ENCODE results near the gene GLUL. TPM values are rescaled to one million over a fixed set of nuclear protein-coding genes. Genes with fewer than 3 reads are reported as not detected.

The GLUL gene
- total RNA-seq, 4 donors from 2014 or later: 597 to 1,638 (median 1,035) TPM

DNA sequence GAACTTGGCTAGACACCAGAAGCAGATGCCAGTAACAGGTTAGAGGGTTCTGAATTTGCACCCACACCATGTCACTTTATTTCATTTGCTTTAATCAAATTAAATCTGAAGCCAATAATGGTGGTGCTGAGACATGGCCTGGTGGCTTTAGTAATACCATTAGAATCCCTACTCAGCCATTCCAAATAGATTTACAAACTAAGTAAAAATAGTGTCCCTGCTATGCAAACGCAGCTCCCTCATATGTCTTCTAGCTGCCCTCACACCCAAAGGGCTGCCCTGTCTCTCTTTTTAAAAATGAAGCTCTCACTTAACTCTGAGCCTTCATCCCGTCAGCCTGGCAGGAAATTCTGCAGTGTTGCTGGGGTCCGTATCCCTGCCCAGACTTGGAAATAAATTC is 21.1 kb downstream of the GLUL start:
- H3K4me1 ChIP-seq: peaks cover 0 to 12% (median 0%) of the 10 kb centered on the region in 3 donors
- no peak overlapping the region for H3K27ac ChIP-seq
- DNase-seq: no peak
- no peaks in the 10 kb centered on the region for H3K27me3 ChIP-seq
- no peak overlapping the region for H3K4me3 ChIP-seq
- H3K9me3 ChIP-seq: no peaks in the 10 kb centered on the region
- TF ChIP-seq POLR2A (IDR thresholded peaks at IDR 0.05): no peak
- TF ChIP-seq CTCF (IDR thresholded peaks at IDR 0.05): no peak
- intact Hi-C loops (cut with DNase I): no loop called here
- 56 to 85% methylated on average over 2 to 3 of the region's 3 CpGs for WGBS, 2 donors
- no peaks in the 10 kb centered on the region for H3K36me3 ChIP-seq

GRCh38 chr1:182368903-182369302 is 22.7 kb downstream of the GLUL start:
- no peaks in the 10 kb centered on the region for H3K27me3 ChIP-seq
- TF ChIP-seq POLR2A (IDR thresholded peaks at IDR 0.05): no peak
- no peak for TF ChIP-seq CTCF (IDR thresholded peaks at IDR 0.05)
- peaks cover 0 to 12% (median 0%) of the 10 kb centered on the region in 3 donors for H3K4me1 ChIP-seq
- no peaks in the 10 kb centered on the region for H3K9me3 ChIP-seq
- no peak for DNase-seq
- no peak overlapping the region for H3K4me3 ChIP-seq
- intact Hi-C loops (cut with DNase I): no loop called here
- no peaks in the 10 kb centered on the region for H3K36me3 ChIP-seq
- 63 to 73% methylated on average over 4 of the region's 4 CpGs for WGBS, 2 donors
- no peak overlapping the region for H3K27ac ChIP-seq

DNA sequence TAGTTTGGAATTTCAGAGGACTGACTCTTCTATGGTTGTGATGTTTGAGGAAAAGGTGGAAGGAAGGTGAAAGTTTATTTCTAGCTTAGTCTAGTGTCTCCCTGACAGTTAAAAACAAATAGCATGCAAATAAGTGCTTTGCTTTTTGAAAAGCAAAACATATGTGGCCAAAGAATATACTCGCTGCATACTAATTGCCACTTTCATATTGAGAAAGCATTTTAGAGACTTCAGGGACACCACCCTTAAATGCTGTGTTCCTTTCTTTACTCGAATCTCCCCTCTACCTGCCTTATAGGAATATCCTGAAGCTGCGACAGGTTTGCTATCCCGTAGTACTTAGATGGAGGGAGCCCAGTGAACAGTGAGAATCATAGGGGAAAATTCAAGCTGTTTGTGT is 23.2 kb downstream of the GLUL start:
- Histone ChIP-seq H3K4me1 (peaks cover 0 to 12% (median 0%) of the 10 kb centered on the region in 3 donors), H3K36me3 (no peaks in the 10 kb centered on the region), H3K27ac (no peak overlapping the region), H3K9me3 (no peaks in the 10 kb centered on the region), H3K27me3 (no peaks in the 10 kb centered on the region), H3K4me3 (no peak overlapping the region)
- DNase-seq: no peak
- intact Hi-C loops (cut with DNase I): no loop called here
- TF ChIP-seq POLR2A (IDR thresholded peaks at IDR 0.05) (no peak), CTCF (IDR thresholded peaks at IDR 0.05) (no peak)
- 64 to 71% methylated on average over 4 of the region's 4 CpGs for WGBS, 2 donors

DNA sequence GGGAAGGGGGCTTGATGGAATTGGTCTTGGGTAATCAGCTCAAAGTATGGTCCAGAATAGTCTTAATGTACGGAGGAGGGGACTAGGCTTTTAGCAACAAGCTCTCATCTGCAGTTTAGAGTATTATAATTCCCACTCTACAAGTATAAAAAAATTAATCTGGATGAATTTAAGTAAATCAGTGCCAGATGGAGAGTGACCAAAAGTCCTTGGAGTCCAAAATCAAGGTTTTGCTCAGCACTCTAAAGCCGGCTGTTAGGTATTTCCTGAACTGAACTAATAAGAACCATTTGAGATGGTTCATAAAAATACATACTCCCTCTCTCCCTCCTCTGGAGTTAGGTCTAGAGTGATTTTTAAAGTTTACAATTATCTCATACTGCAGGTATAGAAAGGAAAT is 23.7 kb downstream of the GLUL start:
- no peak for DNase-seq
- no peak overlapping the region for H3K27ac ChIP-seq
- intact Hi-C loops (cut with DNase I): no loop called here

DNA sequence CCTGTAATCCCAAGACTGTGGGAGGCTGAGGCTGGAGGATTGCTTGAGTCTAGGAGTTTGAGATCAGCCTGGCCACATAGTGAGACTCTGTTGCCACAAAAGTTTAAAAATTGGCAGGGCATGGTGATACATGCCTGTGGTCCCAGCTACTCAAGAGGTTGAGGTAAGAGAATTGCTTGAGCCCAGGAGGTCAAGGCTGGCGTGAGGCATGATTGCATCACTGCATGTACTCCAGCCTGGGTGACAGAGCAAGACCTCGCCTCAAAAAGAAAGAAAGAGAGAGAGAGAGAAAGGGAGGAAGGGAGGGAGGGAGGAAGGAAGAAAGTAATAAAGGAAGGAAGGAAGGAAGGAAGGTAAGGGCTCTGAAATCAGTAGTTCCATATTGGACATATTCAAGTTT is 25.0 kb downstream of the GLUL start:
- Histone ChIP-seq H3K9me3 (no peaks in the 10 kb centered on the region), H3K36me3 (no peaks in the 10 kb centered on the region), H3K27ac (no peak overlapping the region), H3K4me1 (peaks cover 0 to 12% (median 0%) of the 10 kb centered on the region in 3 donors), H3K27me3 (no peaks in the 10 kb centered on the region), H3K4me3 (no peak overlapping the region)
- no peak for DNase-seq
- intact Hi-C loops (cut with DNase I): no loop called here
- WGBS, 2 donors: 85 to 93% methylated on average over 2 of the region's 2 CpGs
- TF ChIP-seq POLR2A (IDR thresholded peaks at IDR 0.05) (no peak), CTCF (IDR thresholded peaks at IDR 0.05) (no peak)

More for the DNA sequence above, 23.7 kb downstream of the GLUL start:
- H3K27me3 ChIP-seq: no peaks in the 10 kb centered on the region
- no peaks in the 10 kb centered on the region for H3K36me3 ChIP-seq
- 57 to 74% methylated on average over 2 of the region's 2 CpGs for WGBS, 2 donors
- no peaks in the 10 kb centered on the region for H3K9me3 ChIP-seq
- no peak for TF ChIP-seq POLR2A (IDR thresholded peaks at IDR 0.05)
- TF ChIP-seq CTCF (IDR thresholded peaks at IDR 0.05): no peak
- peaks cover 0 to 12% (median 0%) of the 10 kb centered on the region in 3 donors for H3K4me1 ChIP-seq
- no peak overlapping the region for H3K4me3 ChIP-seq
